Colonic mucosa (tissue), 4 donors: ENCODE measurements around the gene KATNAL1. TPM values are rescaled to one million over a fixed set of nuclear protein-coding genes. Genes with fewer than 3 reads are reported as not detected.

Experiments used
- DNase-seq: peaks from one replicate; pipeline ENCODE4 v3.0.0-alpha.2; 2020
- H3K27ac ChIP-seq: fragments of 200-600 bp; one replicate; pipeline ENCODE4 v1.8.0; 2021
- H3K27me3 ChIP-seq: fragments of 200-600 bp; one replicate; pipeline ENCODE4 v1.8.0; 2021
- H3K36me3 ChIP-seq: fragments of 200-600 bp; one replicate; pipeline ENCODE4 v1.8.0; 2021
- H3K4me1 ChIP-seq: fragments of 200-600 bp; one replicate; pipeline ENCODE4 v1.8.0; 2021; ENCODE audit warnings: mild to moderate bottlenecking
- H3K4me3 ChIP-seq: fragments of 200-600 bp; one replicate; pipeline ENCODE4 v1.8.0; 2021
- H3K9ac ChIP-seq, 2 donors: one replicate each; pipeline ENCODE4 v1.7.0; 2013; ENCODE audit warnings: control low read depth in 2 of 2, low read depth in 2 of 2, low read length in 2 of 2
- H3K9me3 ChIP-seq: fragments of 200-600 bp; one replicate; pipeline ENCODE4 v1.8.0; 2021
- CTCF ChIP-seq: fragments of 200-600 bp; IDR thresholded peaks from one replicate; pipeline ENCODE4 v1.8.0; 2022; ENCODE audit warnings: antibody characterized with exemption, mild to moderate bottlenecking
- intact Hi-C: fragments of 100-400 bp; cut with DNase I; formaldehyde crosslinking; loops from one replicate; pipeline ENCODE4 v1.14.1; 2022
- total RNA-seq, 2 donors: library from RNA; stranded (reverse); fragmentation: NEBNext Ultra II Directional in 1 of 2; extraction: Animal tissue kit (Norgen Biotek cat#: 25700) in 1 of 2; gene quantifications; one replicate each; pipeline ENCODE4 v1.2.1, GENCODE V29; 2021
- donor health status: healthy.
- donor health status: DM: no; HTN: no; CAD: no.
- donor health status: DM: no; HTN: no; CAD: no.

The KATNAL1 gene
- total RNA-seq, 2 donors from 2014 or later, result 5.9 to 9.3 TPM

GRCh38 chr13:30329009-30329585 is 21.7 kb upstream of the KATNAL1 start:
- no peak for DNase-seq
- intact Hi-C loops, result no loop called here

GRCh38 chr13:30325668-30326067 is 18.3 kb upstream of the KATNAL1 start:
- TF ChIP-seq CTCF, result no peak
- Histone ChIP-seq H3K27ac (no peak overlapping the region), H3K4me3 (no peak overlapping the region), H3K9ac (no peak overlapping the region), H3K9me3 (no peaks in the 10 kb centered on the region), H3K36me3 (no peaks in the 10 kb centered on the region), H3K27me3 (no peaks in the 10 kb centered on the region), H3K4me1 (no peaks in the 10 kb centered on the region)
- no peak for DNase-seq
- intact Hi-C loops, result no loop called here

More at GRCh38 chr13:30329009-30329585, 21.7 kb upstream of the KATNAL1 start:
- no peak overlapping the region for H3K27ac ChIP-seq
- H3K27me3 ChIP-seq, result no peaks in the 10 kb centered on the region
- no peak overlapping the region for H3K4me3 ChIP-seq
- H3K4me1 ChIP-seq, result no peaks in the 10 kb centered on the region
- H3K9ac ChIP-seq, result no peak overlapping the region
- TF ChIP-seq CTCF, result no peak
- no peaks in the 10 kb centered on the region for H3K36me3 ChIP-seq
- H3K9me3 ChIP-seq, result no peaks in the 10 kb centered on the region

- Histone ChIP-seq H3K9ac (no peak overlapping the region), H3K9me3 (no peaks in the 10 kb centered on the region), H3K4me1 (no peaks in the 10 kb centered on the region), H3K4me3 (no peak overlapping the region), H3K27me3 (no peaks in the 10 kb centered on the region), H3K27ac (no peak overlapping the region), H3K36me3 (no peaks in the 10 kb centered on the region)
- DNase-seq, result no peak
- intact Hi-C loops, result no loop called here
- no peak for TF ChIP-seq CTCF
Measured at GRCh38 chr13:30323524-30323923, 16.2 kb upstream of the KATNAL1 start.

GRCh38 chr13:30322428-30322827 is 15.1 kb upstream of the KATNAL1 start:
- intact Hi-C loops, result no loop called here
- Histone ChIP-seq H3K4me3 (no peak overlapping the region), H3K9me3 (no peaks in the 10 kb centered on the region), H3K27me3 (no peaks in the 10 kb centered on the region), H3K36me3 (no peaks in the 10 kb centered on the region), H3K27ac (no peak overlapping the region), H3K9ac (no peak overlapping the region), H3K4me1 (no peaks in the 10 kb centered on the region)
- DNase-seq, result no peak
- TF ChIP-seq CTCF, result no peak

- Histone ChIP-seq H3K36me3 (no peaks in the 10 kb centered on the region), H3K9ac (no peak overlapping the region), H3K9me3 (no peaks in the 10 kb centered on the region), H3K4me3 (no peak overlapping the region), H3K27me3 (no peaks in the 10 kb centered on the region), H3K27ac (no peak overlapping the region), H3K4me1 (no peaks in the 10 kb centered on the region)
- no peak for DNase-seq
- intact Hi-C loops, result no loop called here
- no peak for TF ChIP-seq CTCF
Measured at GRCh38 chr13:30321256-30321655, 13.9 kb upstream of the KATNAL1 start.
